Adipose tissue (tissue), 3 donors: Measurements from ENCODE around the gene CUL1. TPM values are rescaled to one million over a fixed set of nuclear protein-coding genes. Genes with fewer than 3 reads are reported as not detected.

Source experiments
- H3K27ac ChIP-seq: one replicate; pipeline ENCODE4 v1.5.1; 2013; ENCODE audit warnings: low read depth, low read length
- WGBS, 3 donors: extraction: QIAGEN DNeasy Blood & Tissue Kit; methylation state at CpG; one replicate each; pipeline ENCODE4 v1.1.7; 2013; 5-methylcytosine and 5-hydroxymethylcytosine counted together
- polyA plus RNA-seq, 3 donors: library from polyadenylated mRNA; stranded (reverse); fragments of 200-250 nt; gene quantifications; one replicate each; pipeline ENCODE4 v1.2.3, GENCODE V29; 2013
- donor health status: healthy with polysubstance abuse.
- donor health status: Bipolar disorder and iron deficiency.
- donor health status: healthy.

Gene CUL1
- polyA plus RNA-seq = 10 to 100 TPM; 14.1 to 37.3 (median 30.4) TPM

GRCh38 chr7:148698397-148699023, at the start of gene CUL1:
CUL1 (plus strand) TSS chr7:148698903; CDS start chr7:148730123, 31,220 bp downstream.
- H3K27ac ChIP-seq = peak within 1 kb of the TSS; percentile 91
- 0% methylated on average over 49 to 83 of the region's 84 CpGs for WGBS, 3 donors

GRCh38 chr7:148650232-148650858, 48.4 kb upstream of the CUL1 start:
- H3K27ac ChIP-seq = no peak overlapping the region
- WGBS, 3 donors = 64 to 80% (median 74%) methylated on average over 4 of the region's 4 CpGs

GRCh38 chr7:148652773-148653172, 45.9 kb upstream of the CUL1 start:
- H3K27ac ChIP-seq = no peak overlapping the region

GRCh38 chr7:148657929-148658328, 40.8 kb upstream of the CUL1 start:
- WGBS, 3 donors = 71 to 89% (median 88%) methylated on average over 4 of the region's 4 CpGs
- H3K27ac ChIP-seq = no peak overlapping the region

GRCh38 chr7:148661471-148661870, 37.2 kb upstream of the CUL1 start:
- H3K27ac ChIP-seq = no peak overlapping the region
- 73 to 79% (median 73%) methylated on average over 2 of the region's 2 CpGs for WGBS, 3 donors

- H3K27ac ChIP-seq = no peak overlapping the region
- 66 to 74% (median 68%) methylated on average over 3 of the region's 3 CpGs for WGBS, 3 donors
Measured at GRCh38 chr7:148662646-148663045, 36.1 kb upstream of the CUL1 start.

GRCh38 chr7:148664324-148664723, 34.4 kb upstream of the CUL1 start:
- no peak overlapping the region for H3K27ac ChIP-seq
- 34 to 47% (median 40%) methylated on average over 6 of the region's 6 CpGs for WGBS, 3 donors

GRCh38 chr7:148665221-148665620, 33.5 kb upstream of the CUL1 start:
- WGBS, 3 donors = 81 to 87% (median 83%) methylated on average over 4 of the region's 4 CpGs
- H3K27ac ChIP-seq = no peak overlapping the region

- WGBS, 3 donors = 78 to 88% (median 80%) methylated on average over 3 of the region's 3 CpGs
- no peak overlapping the region for H3K27ac ChIP-seq
Measured at GRCh38 chr7:148669927-148670326, 28.8 kb upstream of the CUL1 start.

GRCh38 chr7:148670374-148670773, 28.3 kb upstream of the CUL1 start:
- 65 to 80% (median 75%) methylated on average over 4 of the region's 4 CpGs for WGBS, 3 donors
- no peak overlapping the region for H3K27ac ChIP-seq

GRCh38 chr7:148670807-148671206, 27.9 kb upstream of the CUL1 start:
- WGBS, 3 donors = 42 to 67% (median 46%) methylated on average over 4 of the region's 4 CpGs
- no peak overlapping the region for H3K27ac ChIP-seq

- no peak overlapping the region for H3K27ac ChIP-seq
- 82 to 98% (median 96%) methylated on average over 2 of the region's 2 CpGs for WGBS, 3 donors
Measured at GRCh38 chr7:148672041-148672440, 26.7 kb upstream of the CUL1 start.

GRCh38 chr7:148674689-148675088, 24.0 kb upstream of the CUL1 start:
- WGBS, 3 donors = 89 to 95% (median 91%) methylated on average over 5 of the region's 5 CpGs
- H3K27ac ChIP-seq = no peak overlapping the region

- WGBS, 3 donors = 90 to 98% (median 94%) methylated on average over 3 of the region's 3 CpGs
- H3K27ac ChIP-seq = no peak overlapping the region
Measured at GRCh38 chr7:148676291-148676690, 22.4 kb upstream of the CUL1 start.

- H3K27ac ChIP-seq = no peak overlapping the region
- 87 to 96% (median 93%) methylated on average over 4 of the region's 4 CpGs for WGBS, 3 donors
Measured at GRCh38 chr7:148681821-148682220, 16.9 kb upstream of the CUL1 start.

GRCh38 chr7:148684289-148684830, 14.3 kb upstream of the CUL1 start:
- no peak overlapping the region for H3K27ac ChIP-seq
- WGBS, 3 donors = 85 to 87% (median 86%) methylated on average over 13 of the region's 13 CpGs

- 71 to 82% (median 75%) methylated on average over 6 of the region's 6 CpGs for WGBS, 3 donors
- no peak overlapping the region for H3K27ac ChIP-seq
Measured at GRCh38 chr7:148686312-148686937, 12.3 kb upstream of the CUL1 start.

- no peak overlapping the region for H3K27ac ChIP-seq
- 91 to 95% (median 93%) methylated on average over 2 of the region's 2 CpGs for WGBS, 3 donors
Measured at GRCh38 chr7:148687555-148687954, 11.1 kb upstream of the CUL1 start.

GRCh38 chr7:148688526-148688925, 10.2 kb upstream of the CUL1 start:
- H3K27ac ChIP-seq = no peak overlapping the region
- 67 to 81% (median 79%) methylated on average over 1 of the region's 1 CpG for WGBS, 3 donors
